SK-N-SH (cell line): ENCODE results near the gene STK39.

Experiments used
- CHD2 ChIP-seq: fragments of 150-350 bp; IDR thresholded peaks from 2 replicates; pipeline ENCODE4 v1.6.1; 2018; ENCODE audit warnings: low read length; ENCODE audit not compliant: partially characterized antibody
- EP300 ChIP-seq, 2 experiments: IDR thresholded peaks; 2 replicates each; pipeline versions ENCODE4 v1.4.0 to v1.6.1; 2012; ENCODE audit warnings: borderline replicate concordance in 1 of 2, low read depth in 1 of 2, low read length in 1 of 2
- FOXM1 ChIP-seq: IDR thresholded peaks from 2 replicates; pipeline ENCODE4 v1.4.0; 2012; ENCODE audit warnings: low read depth, mild to moderate bottlenecking
- GABPA ChIP-seq: IDR thresholded peaks from 2 replicates; pipeline ENCODE4 v1.4.0; 2012; ENCODE audit warnings: low read depth, mild to moderate bottlenecking
- NRF1 ChIP-seq: IDR thresholded peaks from 2 replicates; pipeline ENCODE4 v1.6.1; 2012; ENCODE audit warnings: low read depth, mild to moderate bottlenecking, low read length
- POLR2AphosphoS5 ChIP-seq: IDR thresholded peaks from 2 replicates; pipeline ENCODE4 v1.6.1; 2012; ENCODE audit warnings: low read depth, low read length
- RAD21 ChIP-seq: IDR thresholded peaks from 2 replicates; pipeline ENCODE4 v1.6.1; 2012; ENCODE audit warnings: mild to moderate bottlenecking, low read length
- RFX5 ChIP-seq: IDR thresholded peaks from 2 replicates; pipeline ENCODE4 v1.6.1; 2012; ENCODE audit warnings: mild to moderate bottlenecking, improper control_type of control experiment, low read length
- TF ChIP-seq, protein P1 (sequence below): fragments of 200-600 bp; sonication (generic); IDR thresholded peaks from 2 replicates; pipeline ENCODE4 v1.6.1; 2017; ENCODE audit warnings: antibody characterized with exemption, mild to moderate bottlenecking, moderate library complexity

- TF ChIP-seq, protein P1, sequence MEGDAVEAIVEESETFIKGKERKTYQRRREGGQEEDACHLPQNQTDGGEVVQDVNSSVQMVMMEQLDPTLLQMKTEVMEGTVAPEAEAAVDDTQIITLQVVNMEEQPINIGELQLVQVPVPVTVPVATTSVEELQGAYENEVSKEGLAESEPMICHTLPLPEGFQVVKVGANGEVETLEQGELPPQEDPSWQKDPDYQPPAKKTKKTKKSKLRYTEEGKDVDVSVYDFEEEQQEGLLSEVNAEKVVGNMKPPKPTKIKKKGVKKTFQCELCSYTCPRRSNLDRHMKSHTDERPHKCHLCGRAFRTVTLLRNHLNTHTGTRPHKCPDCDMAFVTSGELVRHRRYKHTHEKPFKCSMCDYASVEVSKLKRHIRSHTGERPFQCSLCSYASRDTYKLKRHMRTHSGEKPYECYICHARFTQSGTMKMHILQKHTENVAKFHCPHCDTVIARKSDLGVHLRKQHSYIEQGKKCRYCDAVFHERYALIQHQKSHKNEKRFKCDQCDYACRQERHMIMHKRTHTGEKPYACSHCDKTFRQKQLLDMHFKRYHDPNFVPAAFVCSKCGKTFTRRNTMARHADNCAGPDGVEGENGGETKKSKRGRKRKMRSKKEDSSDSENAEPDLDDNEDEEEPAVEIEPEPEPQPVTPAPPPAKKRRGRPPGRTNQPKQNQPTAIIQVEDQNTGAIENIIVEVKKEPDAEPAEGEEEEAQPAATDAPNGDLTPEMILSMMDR: no peak
- TF ChIP-seq RAD21: no peak
- TF ChIP-seq EP300 (IDR thresholded peaks at IDR 0.05; ENCODE audit: borderline replicate concordance in 1 of 2, low read depth in 1 of 2, low read length in 1 of 2): no peak
- TF ChIP-seq FOXM1: no peak
- TF ChIP-seq POLR2AphosphoS5: no peak
- no peak for TF ChIP-seq NRF1
- TF ChIP-seq RFX5: no peak
- no peak for TF ChIP-seq GABPA
- no peak for TF ChIP-seq CHD2
Observed at GRCh38 chr2:168224346-168224745, 23.0 kb downstream of the STK39 start.
